H9 (cell line): ENCODE results near the gene CYP26A1. TPM values are rescaled to one million over a fixed set of nuclear protein-coding genes. Genes with fewer than 3 reads are reported as not detected.

Experiments used
- DNase-seq: peaks from one replicate; pipeline ENCODE4 v3.0.0-alpha.2; 2017
- H2AFZ ChIP-seq: one replicate; pipeline ENCODE4 v1.6.1; 2013; ENCODE audit warnings: mild to moderate bottlenecking, low read length, control low read depth, moderate library complexity
- H2AK5ac ChIP-seq: 2 replicates; pipeline ENCODE4 v1.6.1; 2013; ENCODE audit warnings: low read length, control low read depth, mixed read lengths; ENCODE audit not compliant: insufficient read length
- H2BK120ac ChIP-seq: one replicate; pipeline ENCODE4 v1.6.1; 2013; ENCODE audit warnings: low read depth, mild to moderate bottlenecking, low read length, control low read depth, inconsistent platforms; ENCODE audit not compliant: poor library complexity, severe bottlenecking
- H2BK12ac ChIP-seq: 2 replicates; pipeline ENCODE4 v1.6.1; 2013; ENCODE audit warnings: low read length, control low read depth, mixed read lengths, low read depth; ENCODE audit not compliant: insufficient read length
- H2BK15ac ChIP-seq: 2 replicates; pipeline ENCODE4 v1.6.1; 2013; ENCODE audit warnings: low read depth, low read length, control low read depth
- H2BK20ac ChIP-seq: one replicate; pipeline ENCODE4 v1.6.1; 2013; ENCODE audit warnings: low read depth, mild to moderate bottlenecking, low read length, control low read depth, inconsistent platforms; ENCODE audit not compliant: poor library complexity, severe bottlenecking
- H2BK5ac ChIP-seq: 2 replicates; pipeline ENCODE4 v1.6.1; 2013; ENCODE audit warnings: low read length, control low read depth, mixed read lengths; ENCODE audit not compliant: insufficient read length
- H3K14ac ChIP-seq: 2 replicates; pipeline ENCODE4 v1.6.1; 2013; ENCODE audit warnings: low read length, control low read depth; ENCODE audit not compliant: insufficient read depth
- H3K18ac ChIP-seq: 2 replicates; pipeline ENCODE4 v1.6.1; 2013; ENCODE audit warnings: low read depth, mild to moderate bottlenecking, mixed read lengths, low read length, control low read depth; ENCODE audit not compliant: insufficient read length
- H3K23ac ChIP-seq: 2 replicates; pipeline ENCODE4 v1.6.1; 2013; ENCODE audit warnings: low read length, control low read depth, mixed read lengths, low read depth; ENCODE audit not compliant: insufficient read length
- H3K23me2 ChIP-seq: 2 replicates; pipeline ENCODE4 v1.6.1; 2013; ENCODE audit warnings: low read depth, mild to moderate bottlenecking, mixed read lengths, low read length, control low read depth; ENCODE audit not compliant: insufficient read length, poor library complexity, severe bottlenecking
- H3K27ac ChIP-seq: 2 replicates; pipeline ENCODE4 v1.5.1; 2013; ENCODE audit warnings: low read length, control low read depth, mixed read lengths, low read depth; ENCODE audit not compliant: insufficient read length
- H3K27me3 ChIP-seq: 2 replicates; pipeline ENCODE4 v1.6.1; 2013; ENCODE audit warnings: low read length, control low read depth, inconsistent platforms; ENCODE audit not compliant: insufficient read depth
- H3K4ac ChIP-seq: 2 replicates; pipeline ENCODE4 v1.6.1; 2013; ENCODE audit warnings: low read depth, mild to moderate bottlenecking, control low read depth, inconsistent platforms, low read length, moderate library complexity
- H3K4me1 ChIP-seq: 2 replicates; pipeline ENCODE4 v1.6.1; 2013; ENCODE audit warnings: low read length, control low read depth, inconsistent platforms; ENCODE audit not compliant: insufficient read depth
- H3K4me2 ChIP-seq: 2 replicates; pipeline ENCODE4 v1.6.1; 2013; ENCODE audit warnings: low read length, control low read depth, mixed read lengths; ENCODE audit not compliant: insufficient read length, insufficient read depth
- H3K56ac ChIP-seq: 2 replicates; pipeline ENCODE4 v1.6.1; 2013; ENCODE audit warnings: low read depth, mild to moderate bottlenecking, mixed read lengths, low read length, control low read depth; ENCODE audit not compliant: insufficient read length
- H3K79me1 ChIP-seq: 2 replicates; pipeline ENCODE4 v1.6.1; 2013; ENCODE audit warnings: low read depth, mild to moderate bottlenecking, moderate library complexity, low read length, control low read depth, inconsistent platforms; ENCODE audit not compliant: insufficient read depth, poor library complexity, severe bottlenecking
- H3K79me2 ChIP-seq: 2 replicates; pipeline ENCODE4 v1.6.1; 2013; ENCODE audit warnings: low read length, control low read depth, inconsistent platforms; ENCODE audit not compliant: insufficient read depth
- H3K9ac ChIP-seq: 2 replicates; pipeline ENCODE4 v1.6.1; 2013; ENCODE audit warnings: low read length, control low read depth, mixed read lengths; ENCODE audit not compliant: insufficient read length; ENCODE audit errors: extremely low read depth
- H3K9me3 ChIP-seq: one replicate; pipeline ENCODE4 v1.6.1; 2013; ENCODE audit warnings: low read depth, low read length, inconsistent platforms; ENCODE audit not compliant: control insufficient read depth
- H3T11ph ChIP-seq: one replicate; pipeline ENCODE4 v1.6.1; 2013; ENCODE audit warnings: mild to moderate bottlenecking, low read length, control low read depth, inconsistent platforms
- H4K20me1 ChIP-seq: one replicate; pipeline ENCODE4 v1.6.1; 2013; ENCODE audit not compliant: control insufficient read depth, insufficient read length, insufficient read depth
- H4K5ac ChIP-seq: 2 replicates; pipeline ENCODE4 v1.6.1; 2013; ENCODE audit warnings: low read depth, mild to moderate bottlenecking, mixed read lengths, low read length, control low read depth; ENCODE audit not compliant: insufficient read length
- H4K8ac ChIP-seq: replicated peaks from 2 replicates; pipeline ENCODE4 v1.6.1; 2013; ENCODE audit warnings: low read length, control low read depth, mixed read lengths, low read depth; ENCODE audit not compliant: insufficient read length
- H4K91ac ChIP-seq: 2 replicates; pipeline ENCODE4 v1.6.1; 2013; ENCODE audit warnings: low read depth, mild to moderate bottlenecking, moderate library complexity, mixed read lengths, low read length, control low read depth; ENCODE audit not compliant: insufficient read length
- H3K27ac Mint-ChIP-seq, 3 experiments: 2 replicates in 2 of 3; 3 replicates in 1 of 3; pipeline ENCODE4 v1.8.0; 2020 to 2021; ENCODE audit warnings: mixed read lengths in 3 of 3, mild to moderate bottlenecking in 1 of 3, moderate library complexity in 1 of 3
- H3K27me3 Mint-ChIP-seq: 2 replicates; pipeline ENCODE4 v1.8.0; 2021; ENCODE audit warnings: low read depth, mild to moderate bottlenecking, moderate library complexity, mixed read lengths
- H3K36me3 Mint-ChIP-seq, 3 experiments: 2 replicates in 2 of 3; 3 replicates in 1 of 3; pipeline ENCODE4 v1.8.0; 2020 to 2021; ENCODE audit warnings: low read depth in 3 of 3, mixed read lengths in 3 of 3; ENCODE audit not compliant: insufficient read depth in 1 of 3
- H3K4me1 Mint-ChIP-seq, 2 experiments: 2 replicates each; pipeline ENCODE4 v1.8.0; 2020; ENCODE audit warnings: mixed read lengths in 2 of 2
- H3K4me3 Mint-ChIP-seq, 2 experiments: 2 replicates in 1 of 2; 3 replicates in 1 of 2; pipeline ENCODE4 v1.8.0; 2020 to 2021; ENCODE audit warnings: mild to moderate bottlenecking in 2 of 2, mixed read lengths in 2 of 2, moderate library complexity in 1 of 2
- H3K9me3 Mint-ChIP-seq, 2 experiments: 2 replicates in 1 of 2; 3 replicates in 1 of 2; pipeline ENCODE4 v1.8.0; 2020; ENCODE audit warnings: mild to moderate bottlenecking in 2 of 2, mixed read lengths in 2 of 2, moderate library complexity in 1 of 2
- WGBS: extraction: QIAGEN DNeasy Blood & Tissue Kit; methylation state at CpG from one replicate; pipeline ENCODE4 v1.1.7; 2013; ENCODE audit warnings: missing lambda C conversion rate, low lambda C conversion rate, mixed read lengths; ENCODE audit not compliant: insufficient read length; ENCODE audit errors: extremely low coverage; 5-methylcytosine and 5-hydroxymethylcytosine counted together
- total RNA-seq: library from RNA; stranded (reverse); gene quantifications from 2 replicates; pipeline ENCODE4 v1.2.1, GENCODE V29; 2021
- TF ChIP-seq, protein P1 (sequence below): fragments of 200-600 bp; sonication (generic); conservative IDR thresholded peaks from 3 replicates; pipeline ENCODE4 v1.8.0; 2021; ENCODE audit warnings: antibody characterized with exemption, mild to moderate bottlenecking

CYP26A1 gene
- total RNA-seq, 1 experiment from 2014 or later = 72.1 TPM

DNA sequence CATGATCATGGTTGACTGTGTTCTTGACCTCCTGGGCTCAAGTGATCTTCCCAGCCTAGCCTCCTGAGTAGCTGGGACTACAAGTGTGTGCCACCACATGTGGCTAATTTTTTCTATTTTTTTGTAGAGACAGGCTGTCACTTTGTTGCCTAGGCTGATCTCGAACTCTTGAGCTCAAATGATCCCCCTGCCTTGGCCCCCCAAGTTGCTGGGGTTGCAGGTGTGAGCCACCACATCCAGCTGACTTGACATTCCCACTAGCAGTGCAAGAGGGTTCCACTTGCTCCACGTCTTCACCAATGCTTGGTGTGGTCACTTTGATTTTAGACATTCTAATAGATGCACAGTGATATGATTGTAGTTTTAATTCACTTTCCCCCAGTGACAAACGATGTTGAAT lies 25.1 kb downstream of the CYP26A1 start:
- H4K8ac ChIP-seq = no peak overlapping the region
- Mint-ChIP-seq H3K27ac (no peak overlapping the region), H3K36me3 (peaks cover 0 to 20% (median 2%) of the 10 kb centered on the region in 3 experiments; a peak in 5 of 7 replicates), H3K4me1 (peaks cover 9 to 15% of the 10 kb centered on the region in 2 experiments), H3K4me3 (no peak overlapping the region), H3K27me3 (no peaks in the 10 kb centered on the region), H3K9me3 (peaks cover 11 to 24% of the 10 kb centered on the region in 2 experiments)
- no peaks in the 10 kb centered on the region for H3K79me1 ChIP-seq
- no peak overlapping the region for H3K27ac ChIP-seq
- no peak overlapping the region for H3K18ac ChIP-seq
- H3K9ac ChIP-seq = no peak overlapping the region
- TF ChIP-seq, protein P1, sequence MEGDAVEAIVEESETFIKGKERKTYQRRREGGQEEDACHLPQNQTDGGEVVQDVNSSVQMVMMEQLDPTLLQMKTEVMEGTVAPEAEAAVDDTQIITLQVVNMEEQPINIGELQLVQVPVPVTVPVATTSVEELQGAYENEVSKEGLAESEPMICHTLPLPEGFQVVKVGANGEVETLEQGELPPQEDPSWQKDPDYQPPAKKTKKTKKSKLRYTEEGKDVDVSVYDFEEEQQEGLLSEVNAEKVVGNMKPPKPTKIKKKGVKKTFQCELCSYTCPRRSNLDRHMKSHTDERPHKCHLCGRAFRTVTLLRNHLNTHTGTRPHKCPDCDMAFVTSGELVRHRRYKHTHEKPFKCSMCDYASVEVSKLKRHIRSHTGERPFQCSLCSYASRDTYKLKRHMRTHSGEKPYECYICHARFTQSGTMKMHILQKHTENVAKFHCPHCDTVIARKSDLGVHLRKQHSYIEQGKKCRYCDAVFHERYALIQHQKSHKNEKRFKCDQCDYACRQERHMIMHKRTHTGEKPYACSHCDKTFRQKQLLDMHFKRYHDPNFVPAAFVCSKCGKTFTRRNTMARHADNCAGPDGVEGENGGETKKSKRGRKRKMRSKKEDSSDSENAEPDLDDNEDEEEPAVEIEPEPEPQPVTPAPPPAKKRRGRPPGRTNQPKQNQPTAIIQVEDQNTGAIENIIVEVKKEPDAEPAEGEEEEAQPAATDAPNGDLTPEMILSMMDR = no peak
- no peak overlapping the region for H2BK5ac ChIP-seq
- no peak overlapping the region for H3T11ph ChIP-seq
- no peak overlapping the region for H3K23ac ChIP-seq
- H3K56ac ChIP-seq = no peak overlapping the region
- H4K91ac ChIP-seq = no peak overlapping the region
- H3K27me3 ChIP-seq = no peaks in the 10 kb centered on the region
- no peak overlapping the region for H2BK120ac ChIP-seq
- no peak overlapping the region for H2AK5ac ChIP-seq
- no peaks in the 10 kb centered on the region for H4K20me1 ChIP-seq
- no peaks in the 10 kb centered on the region for H3K79me2 ChIP-seq
- no peak overlapping the region for H3K4me2 ChIP-seq
- no peak overlapping the region for H4K5ac ChIP-seq
- no peaks in the 10 kb centered on the region for H3K23me2 ChIP-seq
- no CpG with 5 or more reads among the region's 3 CpGs for WGBS
- H3K4me1 ChIP-seq = no peaks in the 10 kb centered on the region
- H2BK12ac ChIP-seq = no peak overlapping the region
- H2AFZ ChIP-seq = no peak overlapping the region
- DNase-seq = no peak
- H3K4ac ChIP-seq = no peak overlapping the region
- no peak overlapping the region for H2BK15ac ChIP-seq
- no peaks in the 10 kb centered on the region for H3K9me3 ChIP-seq
- H3K14ac ChIP-seq = no peak overlapping the region
- no peak overlapping the region for H2BK20ac ChIP-seq
